ENCODE results near the gene NELFB. TPM values are rescaled to one million over a fixed set of nuclear protein-coding genes. Genes with fewer than 3 reads are reported as not detected.

NELFB gene
- total and polyA plus RNA-seq, 2 of the 4 experiments (the other 2 are of a cell fraction) = 36.9 to 66.0 TPM

- Histone ChIP-seq H3K36me3 (ENCODE audit: control insufficient read depth, insufficient read depth, low read length) (peaks cover 21% of the 10 kb centered on the region), H3K23ac (ENCODE audit: low read depth, low read length) (peak overlapping the region; percentile 79; the same call in 1 of the 2 replicates), H3K27me3 (ENCODE audit: control insufficient read depth, insufficient read depth, low read length) (no peaks in the 10 kb centered on the region), H3K79me1 (ENCODE audit: low read depth in 1 of 2, low read length in 2 of 2) (peaks cover 15 to 37% of the 10 kb centered on the region in 2 experiments), H2AK5ac (ENCODE audit: low read depth, low read length) (peak overlapping the region; percentile 72), H3K4me3 (ENCODE audit: insufficient read depth, low read depth, low read length) (peak overlapping the region; percentile 96), H2BK5ac (ENCODE audit: low read depth, low read length, poor library complexity, severe bottlenecking) (peak overlapping the region; percentile 14), H2BK120ac (ENCODE audit: low read depth, low read length) (no peak overlapping the region), H2BK15ac (ENCODE audit: low read depth, low read length) (no peak overlapping the region), H3K9me3 (ENCODE audit: control insufficient read depth, insufficient read depth, low read length) (no peaks in the 10 kb centered on the region), H3K14ac (replicated peaks; ENCODE audit: low read depth, low read length) (peak overlapping the region; percentile 72; the same call in 1 of the 2 replicates), H3K9ac (ENCODE audit: low read depth, low read length) (peak overlapping the region; percentile 85), H4K8ac (ENCODE audit: low read depth in 2 of 2, low read length in 2 of 2) (peak overlapping the region; percentile 81 to 87; a peak in 3 of 4 replicates), H4K5ac (ENCODE audit: low read depth, low read length) (peak overlapping the region; percentile 44; the same call in 1 of the 2 replicates), H3K27ac (ENCODE audit: insufficient read depth, low read length) (peak overlapping the region; percentile 35), H3K56ac (ENCODE audit: extremely low read depth, insufficient read depth, low read length) (peak overlapping the region; percentile 71), H3K18ac (ENCODE audit: low read depth, low read length) (no peak overlapping the region), H2AFZ (replicated peaks; ENCODE audit: low read length, poor library complexity) (peak overlapping the region; percentile 99), H3K4me1 (ENCODE audit: control insufficient read depth, insufficient read depth, low read length) (peaks cover 11% of the 10 kb centered on the region), H3K9me1 (ENCODE audit: insufficient read depth, low read length) (no peaks in the 10 kb centered on the region), H3K4ac (ENCODE audit: low read depth, low read length) (peak overlapping the region; percentile 63), H2AK9ac (replicated peaks; ENCODE audit: low read depth, low read length, poor library complexity) (peak overlapping the region; percentile 98), H4K91ac (ENCODE audit: insufficient read depth, low read depth, low read length) (0 out of 2 replicates have a peak overlapping the region, but pooled peaks have one; percentile 26), H2BK20ac (ENCODE audit: low read depth, low read length) (no peak overlapping the region), H3K4me2 (ENCODE audit: low read depth, low read length) (peak overlapping the region; percentile 97), H4K20me1 (ENCODE audit: insufficient read depth, low read length) (peaks cover 11% of the 10 kb centered on the region)
- TF ChIP-seq POLR2A (IDR thresholded peaks at IDR 0.05; ENCODE audit: low read depth, low read length) = no peak
- no peak for TF ChIP-seq BHLHE40 (IDR thresholded peaks at IDR 0.05; ENCODE audit: low read depth, low read length)
- no peak for TF ChIP-seq RCOR1 (IDR thresholded peaks at IDR 0.05; ENCODE audit: insufficient replicate concordance, low read length)
- TF ChIP-seq FOS (IDR thresholded peaks at IDR 0.05; ENCODE audit: low read depth, low read length) = no peak
- TF ChIP-seq CEBPB (IDR thresholded peaks at IDR 0.05; ENCODE audit: low read depth, low read length) = no peak
- TF ChIP-seq USF2 (IDR thresholded peaks at IDR 0.05; ENCODE audit: low read depth, low read length) = no peak
- TF ChIP-seq NFE2L2 (IDR thresholded peaks at IDR 0.05; ENCODE audit: low read depth, low read length) = no peak
- ChIA-PET POLR2A (ENCODE audit: unreplicated experiment) (interaction anchor here (1.2 to 2.3 kb wide), 2 partner anchors 11 to 15 kb away, joined by 5 to 9 read pairs; no protein-coding TSS in a partner anchor), CTCF (no interaction called here)
- in situ Hi-C loops (cut with MboI; ENCODE audit: low sequenced_read_pairs) (no loop called here), intact Hi-C loops (cut with micrococcal nuclease) (no loop called here), dilution Hi-C loops (cut with HindIII; ENCODE audit: low sequenced_read_pairs, unreplicated experiment) (no loop called here)
- 1% methylated on average over 30 of the region's 51 CpGs; no CpG with 5 or more reads in 1 of the 2 experiments for WGBS, 2 experiments (ENCODE audit: extremely low coverage in 2 of 2, insufficient read length in 1 of 2)
- peak; percentile 60 for ATAC-seq (ENCODE audit: low read depth)
- no peak for DNase-seq
- no TSS peak for BruUV-seq (replicated peaks)
These were observed 454 bp downstream of the NELFB start for GRCh38 chr9:137255448-137256114.

Measured in IMR-90 (cell line).